ENCODE measurements around the gene MFSD1.

GRCh38 chr3:158769549-158769948 is 32.3 kb upstream of the MFSD1 start:
- TF ChIP-seq, protein P1, sequence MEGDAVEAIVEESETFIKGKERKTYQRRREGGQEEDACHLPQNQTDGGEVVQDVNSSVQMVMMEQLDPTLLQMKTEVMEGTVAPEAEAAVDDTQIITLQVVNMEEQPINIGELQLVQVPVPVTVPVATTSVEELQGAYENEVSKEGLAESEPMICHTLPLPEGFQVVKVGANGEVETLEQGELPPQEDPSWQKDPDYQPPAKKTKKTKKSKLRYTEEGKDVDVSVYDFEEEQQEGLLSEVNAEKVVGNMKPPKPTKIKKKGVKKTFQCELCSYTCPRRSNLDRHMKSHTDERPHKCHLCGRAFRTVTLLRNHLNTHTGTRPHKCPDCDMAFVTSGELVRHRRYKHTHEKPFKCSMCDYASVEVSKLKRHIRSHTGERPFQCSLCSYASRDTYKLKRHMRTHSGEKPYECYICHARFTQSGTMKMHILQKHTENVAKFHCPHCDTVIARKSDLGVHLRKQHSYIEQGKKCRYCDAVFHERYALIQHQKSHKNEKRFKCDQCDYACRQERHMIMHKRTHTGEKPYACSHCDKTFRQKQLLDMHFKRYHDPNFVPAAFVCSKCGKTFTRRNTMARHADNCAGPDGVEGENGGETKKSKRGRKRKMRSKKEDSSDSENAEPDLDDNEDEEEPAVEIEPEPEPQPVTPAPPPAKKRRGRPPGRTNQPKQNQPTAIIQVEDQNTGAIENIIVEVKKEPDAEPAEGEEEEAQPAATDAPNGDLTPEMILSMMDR (IDR thresholded peaks at IDR 0.05), result no peak
- no peak for TF ChIP-seq POLR2A (IDR thresholded peaks at IDR 0.05)
